B cell (primary cell): ENCODE results near the gene DCUN1D2.

Source experiments
- EZH2 ChIP-seq: IDR thresholded peaks from 2 replicates; pipeline ENCODE4 v1.6.1; 2012; ENCODE audit warnings: borderline replicate concordance, low read depth, mild to moderate bottlenecking, moderate library complexity, low read length; ENCODE audit not compliant: insufficient read depth, poor library complexity, severe bottlenecking
- TF ChIP-seq, protein P1 (sequence below): fragments of 200-600 bp; IDR thresholded peaks from one replicate; pipeline ENCODE4 v1.8.0; 2022; ENCODE audit warnings: antibody characterized with exemption, mild to moderate bottlenecking

DNA sequence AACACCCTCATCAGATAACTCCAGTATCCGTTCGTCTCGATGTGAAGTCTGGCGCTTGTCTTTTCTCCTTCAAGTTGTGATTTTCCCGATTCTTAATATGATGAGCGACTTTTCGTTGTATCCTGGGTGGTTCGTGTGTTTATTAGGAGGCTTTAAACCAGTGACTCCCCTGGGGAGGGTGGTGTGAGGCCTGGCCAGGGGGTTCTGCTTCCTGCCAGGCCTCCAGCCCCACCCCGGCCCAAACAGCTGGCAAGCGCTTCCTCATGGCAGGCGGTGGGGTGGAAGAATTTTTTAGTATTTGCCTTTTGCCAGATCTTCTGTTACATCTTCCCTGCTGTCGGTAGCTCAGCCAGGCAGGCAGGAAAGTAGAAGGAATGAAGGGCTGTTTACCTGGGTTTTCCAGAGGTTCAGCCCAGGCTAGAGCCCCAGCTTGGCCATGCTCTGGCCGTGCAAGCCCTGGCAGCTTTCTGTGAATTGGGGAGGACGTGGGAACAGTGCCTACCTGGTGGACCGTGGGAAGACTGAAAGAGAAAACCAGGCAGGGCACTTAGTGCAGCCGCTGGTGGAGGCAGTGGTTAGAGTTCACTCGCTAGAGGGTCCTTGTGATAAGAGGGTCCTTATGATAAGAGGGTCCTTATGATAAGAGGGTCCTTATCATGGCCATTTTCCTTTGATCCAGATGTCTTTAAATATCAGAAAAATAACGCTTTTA is 37.7 kb upstream of the DCUN1D2 start:
- TF ChIP-seq, protein P1, sequence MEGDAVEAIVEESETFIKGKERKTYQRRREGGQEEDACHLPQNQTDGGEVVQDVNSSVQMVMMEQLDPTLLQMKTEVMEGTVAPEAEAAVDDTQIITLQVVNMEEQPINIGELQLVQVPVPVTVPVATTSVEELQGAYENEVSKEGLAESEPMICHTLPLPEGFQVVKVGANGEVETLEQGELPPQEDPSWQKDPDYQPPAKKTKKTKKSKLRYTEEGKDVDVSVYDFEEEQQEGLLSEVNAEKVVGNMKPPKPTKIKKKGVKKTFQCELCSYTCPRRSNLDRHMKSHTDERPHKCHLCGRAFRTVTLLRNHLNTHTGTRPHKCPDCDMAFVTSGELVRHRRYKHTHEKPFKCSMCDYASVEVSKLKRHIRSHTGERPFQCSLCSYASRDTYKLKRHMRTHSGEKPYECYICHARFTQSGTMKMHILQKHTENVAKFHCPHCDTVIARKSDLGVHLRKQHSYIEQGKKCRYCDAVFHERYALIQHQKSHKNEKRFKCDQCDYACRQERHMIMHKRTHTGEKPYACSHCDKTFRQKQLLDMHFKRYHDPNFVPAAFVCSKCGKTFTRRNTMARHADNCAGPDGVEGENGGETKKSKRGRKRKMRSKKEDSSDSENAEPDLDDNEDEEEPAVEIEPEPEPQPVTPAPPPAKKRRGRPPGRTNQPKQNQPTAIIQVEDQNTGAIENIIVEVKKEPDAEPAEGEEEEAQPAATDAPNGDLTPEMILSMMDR, result no peak
- TF ChIP-seq EZH2, result no peak
